DOHH2 (cell line): ENCODE data around the gene AKAP13.

Experiments
- CTCF ChIP-seq: fragments of 200-600 bp; sonication (generic); IDR thresholded peaks from one replicate; pipeline ENCODE4 v1.5.1; 2014; ENCODE audit warnings: antibody characterized with exemption, mild to moderate bottlenecking, low read depth, low read length; ENCODE audit not compliant: poor library complexity, severe bottlenecking
- EZH2phosphoT487 ChIP-seq: fragments of 200-600 bp; sonication (generic); IDR thresholded peaks from 2 replicates; pipeline ENCODE4 v1.6.1; 2017; ENCODE audit warnings: borderline replicate concordance, mild to moderate bottlenecking, antibody characterized with exemption, low read length, moderate library complexity, mixed read lengths

GRCh38 chr15:85688711-85689110, 308.3 kb downstream of the AKAP13 start:
- TF ChIP-seq CTCF: no peak
- no peak for TF ChIP-seq EZH2phosphoT487
